GM19351 (cell line): ENCODE data around the gene TMEM235.

Experiments
- ATAC-seq: cut with Tn5 transposase; IDR thresholded peaks from one replicate; pipeline ENCODE4 v1.9.1; 2021; ENCODE audit warnings: mild to moderate bottlenecking, moderate library complexity; ENCODE audit not compliant: unreplicated experiment

Gene TMEM235

GRCh38 chr17:78230996-78231935 is at the start of gene TMEM235:
Gene TMEM235, plus strand, starts transcription at chr17:78231631. Its CDS starts 393 bp downstream, at chr17:78232024.
- ATAC-seq = no peak

- no peak for ATAC-seq
These were observed 48.9 kb upstream of the TMEM235 start for GRCh38 chr17:78182504-78182903.

GRCh38 chr17:78183916-78184315 is 47.5 kb upstream of the TMEM235 start:
- no peak for ATAC-seq

- no peak for ATAC-seq
These were observed 47.1 kb upstream of the TMEM235 start for GRCh38 chr17:78184351-78184750.

GRCh38 chr17:78184868-78185267 is 46.6 kb upstream of the TMEM235 start:
- no peak for ATAC-seq

- ATAC-seq = no peak
These were observed 45.3 kb upstream of the TMEM235 start for GRCh38 chr17:78185981-78186691.

- peak; percentile 85 for ATAC-seq
These were observed 44.5 kb upstream of the TMEM235 start, which contains the start of the genes AFMID and TK1 for GRCh38 chr17:78186692-78187595. Gene AFMID, plus strand, starts transcription at chr17:78187362. Its CDS starts 9 bp downstream, at chr17:78187371. Gene TK1, minus strand, starts transcription at chr17:78187052. Its CDS starts 58 bp downstream, at chr17:78186994.

GRCh38 chr17:78196716-78197115 is 34.7 kb upstream of the TMEM235 start:
- no peak for ATAC-seq

GRCh38 chr17:78197147-78197832 is 34.1 kb upstream of the TMEM235 start:
- no peak for ATAC-seq

GRCh38 chr17:78200451-78200850 is 31.0 kb upstream of the TMEM235 start:
- no peak for ATAC-seq

- ATAC-seq = no peak
These were observed 28.8 kb upstream of the TMEM235 start for GRCh38 chr17:78202666-78203065.

- no peak for ATAC-seq
These were observed 26.9 kb upstream of the TMEM235 start for GRCh38 chr17:78204387-78205123.

- no peak for ATAC-seq
These were observed 26.2 kb upstream of the TMEM235 start for GRCh38 chr17:78205124-78205775.

GRCh38 chr17:78206298-78206697 is 25.1 kb upstream of the TMEM235 start:
- ATAC-seq = no peak

GRCh38 chr17:78208486-78208885 is 22.9 kb upstream of the TMEM235 start:
- no peak for ATAC-seq

- no peak for ATAC-seq
These were observed 21.3 kb upstream of the TMEM235 start for GRCh38 chr17:78210111-78210510.

GRCh38 chr17:78211032-78211431 is 20.4 kb upstream of the TMEM235 start:
- no peak for ATAC-seq

GRCh38 chr17:78214016-78214705 is 17.3 kb upstream of the TMEM235 start, which contains the start of gene BIRC5:
Gene BIRC5, plus strand, starts transcription at chr17:78214253. Its CDS starts 64 bp downstream, at chr17:78214317.
- ATAC-seq = peak; percentile 84
